ENCODE results near the gene GLS.

- no peak for TF ChIP-seq SPI1 (IDR thresholded peaks at IDR 0.05; ENCODE audit: borderline replicate concordance, low read depth)
- TF ChIP-seq CTCF (IDR thresholded peaks at IDR 0.05; ENCODE audit: insufficient read depth, low read length), result no peak
Observed at GRCh38 chr2:190938771-190939335, 58.2 kb downstream of the GLS start.
